ENCODE results near the gene SLC6A17.

SLC6A17 gene

DNA sequence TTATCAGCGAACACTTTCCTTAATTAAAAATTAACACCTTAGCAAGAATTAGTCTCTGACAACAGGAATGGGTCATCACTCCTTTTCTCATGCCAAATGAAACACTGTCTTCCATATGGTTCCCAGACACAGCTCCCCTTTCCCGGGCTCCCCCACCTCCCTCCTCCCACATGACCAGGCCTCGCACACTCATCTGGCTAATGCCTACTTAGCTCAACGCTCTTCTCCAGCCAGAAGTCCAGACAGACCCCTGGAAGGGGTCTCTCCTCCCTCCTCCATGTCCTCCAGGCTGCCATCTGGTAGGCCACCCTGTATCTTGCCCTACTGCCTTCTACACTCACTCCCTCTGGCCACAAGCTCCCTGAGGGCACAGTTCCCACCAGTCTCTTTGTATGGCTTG is 99.7 kb downstream of the SLC6A17 start:
- Histone ChIP-seq H3K4me1 (ENCODE audit: control insufficient read depth in 1 of 2, insufficient read depth in 1 of 2, low read depth in 1 of 2, low read length in 1 of 2) (peaks cover 0 to 13% of the 10 kb centered on the region in 2 experiments), H3K27ac (no peak overlapping the region), H3K27me3 (peaks cover 12% of the 10 kb centered on the region), H3K4me3 (ENCODE audit: low read depth in 1 of 2, low read length in 1 of 2) (no peak overlapping the region), H3K9me3 (no peaks in the 10 kb centered on the region), H3K36me3 (no peaks in the 10 kb centered on the region)
- TF ChIP-seq, protein P1, sequence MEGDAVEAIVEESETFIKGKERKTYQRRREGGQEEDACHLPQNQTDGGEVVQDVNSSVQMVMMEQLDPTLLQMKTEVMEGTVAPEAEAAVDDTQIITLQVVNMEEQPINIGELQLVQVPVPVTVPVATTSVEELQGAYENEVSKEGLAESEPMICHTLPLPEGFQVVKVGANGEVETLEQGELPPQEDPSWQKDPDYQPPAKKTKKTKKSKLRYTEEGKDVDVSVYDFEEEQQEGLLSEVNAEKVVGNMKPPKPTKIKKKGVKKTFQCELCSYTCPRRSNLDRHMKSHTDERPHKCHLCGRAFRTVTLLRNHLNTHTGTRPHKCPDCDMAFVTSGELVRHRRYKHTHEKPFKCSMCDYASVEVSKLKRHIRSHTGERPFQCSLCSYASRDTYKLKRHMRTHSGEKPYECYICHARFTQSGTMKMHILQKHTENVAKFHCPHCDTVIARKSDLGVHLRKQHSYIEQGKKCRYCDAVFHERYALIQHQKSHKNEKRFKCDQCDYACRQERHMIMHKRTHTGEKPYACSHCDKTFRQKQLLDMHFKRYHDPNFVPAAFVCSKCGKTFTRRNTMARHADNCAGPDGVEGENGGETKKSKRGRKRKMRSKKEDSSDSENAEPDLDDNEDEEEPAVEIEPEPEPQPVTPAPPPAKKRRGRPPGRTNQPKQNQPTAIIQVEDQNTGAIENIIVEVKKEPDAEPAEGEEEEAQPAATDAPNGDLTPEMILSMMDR (IDR thresholded peaks at IDR 0.05): no peak

DNA sequence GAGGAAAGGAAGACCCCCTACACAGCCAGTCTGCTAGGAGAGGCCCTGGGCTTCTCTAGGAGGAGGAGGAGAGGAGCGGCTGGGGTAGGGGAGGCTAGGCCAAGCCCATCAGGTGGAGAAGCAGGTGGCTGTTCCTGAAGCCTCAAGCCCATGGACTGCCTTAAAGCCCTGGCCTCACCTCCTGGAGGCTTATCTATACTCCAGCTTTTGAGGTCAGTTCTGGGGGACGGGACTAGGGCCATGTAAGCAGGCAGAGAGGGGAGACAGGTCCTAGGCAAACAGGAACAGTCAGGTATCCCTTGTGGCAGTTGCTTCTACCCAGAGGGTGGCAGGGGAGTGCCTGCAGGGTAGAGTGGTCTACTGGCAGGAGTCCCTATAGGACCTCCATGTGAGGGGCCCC is 100.5 kb downstream of the SLC6A17 start:
- no peak overlapping the region for H3K4me3 ChIP-seq (ENCODE audit: low read depth in 1 of 2, low read length in 1 of 2)
- H3K9me3 ChIP-seq: no peaks in the 10 kb centered on the region
- no peak overlapping the region for H3K27ac ChIP-seq
- peaks cover 7 to 20% of the 10 kb centered on the region in 2 experiments for H3K4me1 ChIP-seq (ENCODE audit: control insufficient read depth in 1 of 2, insufficient read depth in 1 of 2, low read depth in 1 of 2, low read length in 1 of 2)
- TF ChIP-seq, protein P1 (IDR thresholded peaks at IDR 0.05): no peak
- no peaks in the 10 kb centered on the region for H3K36me3 ChIP-seq
- H3K27me3 ChIP-seq: peaks cover 5% of the 10 kb centered on the region
